GM21619 (cell line): ENCODE results near the gene TCF12.
A peak's percentile ranks its signal among the peaks of the same experiment; 100 is the strongest.

Experiments
- ATAC-seq: cut with Tn5 transposase; IDR thresholded peaks from one replicate; pipeline ENCODE4 v1.9.1; 2021; ENCODE audit not compliant: unreplicated experiment

Gene TCF12

DNA sequence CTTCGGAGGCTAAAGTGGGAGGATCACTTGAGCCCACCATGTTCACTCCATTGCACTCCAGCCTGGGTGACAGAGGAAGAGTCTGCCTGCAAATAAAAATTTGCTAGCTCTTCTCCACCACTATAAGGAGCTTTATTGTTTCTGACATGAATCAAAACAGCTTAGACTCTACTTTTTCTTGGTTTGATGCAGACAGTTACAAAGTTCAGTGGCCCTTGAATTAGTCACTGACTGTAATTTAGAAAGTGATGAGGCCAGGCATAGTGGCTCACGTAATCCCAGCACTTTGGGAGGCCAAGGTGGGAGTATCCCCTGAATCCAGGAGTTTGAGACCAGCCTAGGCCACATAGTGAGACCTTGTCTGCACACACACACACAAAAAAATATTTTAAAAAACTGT lies 285.5 kb downstream of the TCF12 start:
- ATAC-seq, result no peak

GRCh38 chr15:57205027-57205855 lies 286.8 kb downstream of the TCF12 start:
- ATAC-seq, result no peak

DNA sequence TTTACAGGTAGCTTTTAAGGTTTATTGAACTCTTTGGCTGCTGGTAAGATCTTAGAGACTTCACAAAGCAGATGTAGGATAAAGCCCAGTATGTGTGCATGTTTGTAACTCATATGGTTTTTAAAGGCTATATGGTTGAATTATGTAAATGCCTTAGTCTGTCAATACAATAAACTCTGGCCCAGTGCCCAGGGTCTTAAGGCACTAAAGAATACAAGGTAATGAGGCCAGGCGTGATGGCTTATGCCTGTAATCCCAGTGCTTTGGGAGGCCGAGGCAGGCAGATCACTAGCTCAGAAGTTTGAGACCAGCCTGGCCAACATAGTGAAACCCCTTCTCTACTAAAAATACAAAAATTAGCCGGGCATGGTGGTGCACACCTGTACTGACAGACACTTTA lies 287.6 kb downstream of the TCF12 start:
- ATAC-seq, result no peak

GRCh38 chr15:57213862-57214261 lies 295.4 kb downstream of the TCF12 start:
- peak; percentile 47 for ATAC-seq

GRCh38 chr15:57215326-57215725 lies 296.9 kb downstream of the TCF12 start:
- ATAC-seq, result no peak

DNA sequence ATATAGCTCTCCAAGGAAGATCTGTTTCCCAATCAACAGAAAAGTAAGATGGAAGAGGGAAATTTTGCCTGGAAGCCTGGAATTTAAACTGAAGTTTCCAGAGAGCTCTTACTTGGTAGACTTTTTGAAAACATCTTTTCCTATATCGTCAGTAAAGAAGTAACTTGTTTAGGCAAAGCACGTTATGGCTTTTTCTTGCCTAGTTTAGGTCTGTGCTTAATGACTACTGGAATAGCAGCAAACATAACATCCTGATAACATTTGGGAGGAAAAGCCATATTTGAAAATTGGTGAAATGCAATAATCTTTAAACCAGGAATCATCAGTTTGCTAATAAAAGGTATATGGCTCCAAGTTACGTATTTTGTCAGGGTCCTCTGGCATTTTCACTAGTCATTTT lies 297.4 kb downstream of the TCF12 start:
- no peak for ATAC-seq

- ATAC-seq, result no peak
These were observed 297.8 kb downstream of the TCF12 start for GRCh38 chr15:57216288-57216687.

GRCh38 chr15:57217778-57218598 lies 299.5 kb downstream of the TCF12 start:
- ATAC-seq, result no peak

- ATAC-seq, result no peak
These were observed 300.6 kb downstream of the TCF12 start for GRCh38 chr15:57218826-57219576.

- no peak for ATAC-seq
These were observed 301.8 kb downstream of the TCF12 start for GRCh38 chr15:57220205-57220604.

DNA sequence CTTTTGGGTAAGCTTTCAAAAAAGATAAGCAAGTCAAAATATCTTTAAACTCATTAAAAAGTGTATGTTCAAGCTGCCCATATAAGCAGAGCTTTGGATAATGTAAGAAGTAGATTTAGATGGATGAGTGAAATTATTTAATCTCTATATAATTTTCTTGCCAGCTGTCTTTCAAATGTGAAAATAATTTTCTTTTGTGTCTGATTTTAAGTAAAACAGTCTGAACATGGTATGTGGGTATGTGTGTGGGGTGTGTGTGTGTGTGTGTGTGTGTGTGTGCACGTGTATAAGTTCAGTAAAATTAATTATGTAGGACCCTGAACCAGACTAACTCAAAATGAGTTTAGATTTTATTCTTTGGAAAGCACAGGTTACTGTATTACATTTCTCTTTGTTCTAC lies 302.7 kb downstream of the TCF12 start:
- ATAC-seq, result no peak

- no peak for ATAC-seq
These were observed 304.9 kb downstream of the TCF12 start for GRCh38 chr15:57223345-57223744.

DNA sequence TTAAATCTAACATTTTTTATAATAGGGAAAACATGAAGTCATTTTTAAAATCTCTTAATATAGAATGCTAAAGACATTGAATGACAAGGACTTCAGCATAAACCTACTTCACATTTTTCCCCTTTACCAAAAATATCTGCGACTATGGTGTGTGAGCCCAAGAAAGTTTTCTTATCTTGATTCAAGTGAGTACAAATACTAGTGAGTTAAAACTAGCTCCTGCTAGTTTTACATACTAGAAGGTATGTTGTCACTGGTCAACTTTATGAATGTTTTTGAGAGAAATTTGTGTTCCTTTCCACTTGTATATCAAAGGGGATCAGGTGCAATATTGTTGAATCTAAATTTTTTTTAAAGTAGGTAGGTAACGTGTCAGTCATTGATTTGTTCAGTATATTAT lies 305.4 kb downstream of the TCF12 start:
- no peak for ATAC-seq

- no peak for ATAC-seq
These were observed 306.2 kb downstream of the TCF12 start for GRCh38 chr15:57224664-57225063.

DNA sequence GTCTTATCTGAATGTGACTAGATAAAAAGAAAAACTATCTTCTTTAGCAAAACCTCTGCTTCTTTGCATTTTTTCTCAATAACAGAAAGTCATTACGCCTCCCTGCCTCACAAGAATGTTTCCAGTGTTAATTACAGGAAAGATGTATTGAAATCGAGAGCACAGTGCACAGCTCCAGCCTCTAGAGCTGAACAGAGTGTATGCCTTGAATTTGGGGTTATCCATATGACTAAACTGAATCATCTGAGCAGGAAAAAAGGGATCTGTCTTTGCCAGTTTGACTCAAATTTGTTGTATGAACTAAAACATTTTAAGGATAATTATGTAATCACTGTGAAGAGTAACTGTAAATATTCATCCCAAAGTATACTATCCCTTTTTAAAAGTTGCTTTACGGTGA lies 308.7 kb downstream of the TCF12 start:
- ATAC-seq, result no peak

DNA sequence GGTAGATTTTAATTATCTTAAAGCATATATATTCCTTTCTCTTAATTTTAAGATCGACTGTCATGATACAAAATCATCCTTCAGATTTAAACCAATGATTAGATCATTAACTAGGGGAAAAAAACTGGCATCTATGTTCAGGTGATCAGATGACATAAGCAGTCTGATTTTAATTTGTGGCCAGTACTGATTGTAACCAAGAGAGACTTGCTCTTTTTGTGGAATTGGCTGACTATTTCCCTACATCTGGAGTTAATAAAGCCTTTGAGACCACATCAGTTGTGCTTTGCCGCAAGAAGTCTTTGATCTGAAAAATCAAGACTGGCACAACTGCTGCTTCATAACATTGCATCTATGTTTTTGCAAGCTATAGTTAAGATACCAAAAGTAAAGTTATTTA lies 309.5 kb downstream of the TCF12 start:
- ATAC-seq, result no peak

DNA sequence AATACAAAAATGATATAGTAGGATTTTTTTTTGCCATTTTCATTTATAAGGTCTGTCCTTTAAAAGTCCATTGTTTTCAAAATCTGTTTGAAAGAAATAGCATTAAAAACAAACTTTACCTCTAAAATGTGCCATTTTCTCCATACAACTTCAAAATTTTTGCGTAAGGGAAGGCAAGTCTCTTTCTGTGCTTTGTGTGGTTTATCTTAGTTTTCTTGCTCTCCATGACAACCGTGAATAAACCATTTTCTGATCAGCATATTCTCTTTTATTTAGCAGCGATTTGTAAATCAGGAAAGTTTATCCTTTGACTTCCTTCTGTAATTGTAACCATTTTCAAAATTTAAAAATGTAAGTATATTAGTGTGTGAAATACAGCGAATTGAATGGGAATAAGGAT lies 310.0 kb downstream of the TCF12 start:
- no peak for ATAC-seq

GRCh38 chr15:57229051-57229450 lies 310.6 kb downstream of the TCF12 start:
- no peak for ATAC-seq

GRCh38 chr15:57231559-57231958 lies 313.1 kb downstream of the TCF12 start:
- no peak for ATAC-seq

DNA sequence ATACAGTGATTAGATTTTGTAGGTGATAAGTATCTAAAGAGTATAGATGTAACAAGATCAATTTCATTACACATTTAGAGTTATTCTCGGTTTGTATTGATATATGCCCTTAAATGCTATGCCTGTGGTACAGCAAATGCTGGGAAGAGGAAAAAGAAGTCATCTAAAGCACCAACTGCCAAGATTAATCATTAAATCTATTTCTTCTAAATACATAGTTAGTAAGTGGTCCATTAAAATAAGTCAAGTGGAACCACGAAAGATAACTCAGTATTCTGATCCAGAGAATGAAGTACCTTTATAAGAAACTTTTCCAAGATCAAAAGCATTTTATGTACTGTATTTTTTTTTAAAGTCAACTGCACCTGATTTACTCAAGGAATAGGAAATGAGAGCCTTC lies 315.7 kb downstream of the TCF12 start:
- ATAC-seq, result no peak

- no peak for ATAC-seq
These were observed 316.7 kb downstream of the TCF12 start for GRCh38 chr15:57235186-57235585.

DNA sequence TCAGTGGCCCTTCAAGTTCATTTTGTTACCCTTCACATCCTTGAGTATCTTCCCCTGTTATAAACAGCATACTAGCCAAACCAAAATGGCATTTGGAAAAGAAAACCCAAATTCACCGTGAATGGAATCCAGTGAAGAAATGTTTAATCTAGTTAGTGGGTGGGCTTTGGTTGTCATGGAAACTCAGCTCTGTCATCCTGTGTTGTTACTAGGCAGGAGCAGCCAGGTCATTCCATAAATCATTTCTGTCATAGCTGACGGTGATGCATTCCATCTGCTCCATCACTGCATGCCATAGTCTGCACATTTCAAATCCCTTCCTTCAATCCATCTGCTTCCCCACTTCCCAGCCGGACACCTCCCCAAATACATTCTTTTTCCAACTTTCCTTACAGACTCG lies 317.4 kb downstream of the TCF12 start:
- no peak for ATAC-seq
